Adrenal gland (tissue), 5 donors: ENCODE measurements around the gene ID2.

ENCODE experiments used
- POLR2A ChIP-seq, 2 donors: fragments of 450-650 bp; IDR thresholded peaks; one replicate each; pipeline ENCODE4 v1.6.1; 2017; ENCODE audit warnings: antibody characterized with exemption in 2 of 2, mild to moderate bottlenecking in 2 of 2, moderate library complexity in 1 of 2
- TF ChIP-seq, protein P1 (sequence below), 6 experiments: fragments of 450-650 bp in 4 of 6; fragments of 200-600 bp in 2 of 6; sonication (generic) in 1 of 6; IDR thresholded peaks; 1 replicate in 5 of 6; 2 replicates in 1 of 6; pipeline versions ENCODE4 v1.5.1 to v1.8.0; 2016 to 2021; ENCODE audit warnings: antibody characterized with exemption in 6 of 6, mild to moderate bottlenecking in 2 of 6, moderate library complexity in 1 of 6
- donor health status: DM: no; HTN: no; CAD: no.

DNA sequence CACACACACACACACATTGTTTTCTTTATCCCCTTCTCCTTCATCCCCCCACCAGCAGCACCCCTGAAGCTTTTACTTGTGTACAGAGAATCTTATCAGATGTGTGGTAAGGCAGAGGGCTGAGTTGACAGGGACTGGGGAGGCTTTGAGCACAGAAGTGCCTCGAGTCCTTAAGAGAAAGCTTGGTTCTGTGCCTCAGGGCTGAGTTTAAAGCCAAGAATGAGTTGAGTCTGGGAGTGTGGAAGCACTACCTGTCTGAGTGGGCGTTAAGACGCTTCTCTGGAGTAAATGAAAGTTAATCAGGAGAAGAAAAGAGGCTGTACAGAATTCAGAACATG lies 2.7 kb downstream of the ID2 start:
- TF ChIP-seq, protein P1, sequence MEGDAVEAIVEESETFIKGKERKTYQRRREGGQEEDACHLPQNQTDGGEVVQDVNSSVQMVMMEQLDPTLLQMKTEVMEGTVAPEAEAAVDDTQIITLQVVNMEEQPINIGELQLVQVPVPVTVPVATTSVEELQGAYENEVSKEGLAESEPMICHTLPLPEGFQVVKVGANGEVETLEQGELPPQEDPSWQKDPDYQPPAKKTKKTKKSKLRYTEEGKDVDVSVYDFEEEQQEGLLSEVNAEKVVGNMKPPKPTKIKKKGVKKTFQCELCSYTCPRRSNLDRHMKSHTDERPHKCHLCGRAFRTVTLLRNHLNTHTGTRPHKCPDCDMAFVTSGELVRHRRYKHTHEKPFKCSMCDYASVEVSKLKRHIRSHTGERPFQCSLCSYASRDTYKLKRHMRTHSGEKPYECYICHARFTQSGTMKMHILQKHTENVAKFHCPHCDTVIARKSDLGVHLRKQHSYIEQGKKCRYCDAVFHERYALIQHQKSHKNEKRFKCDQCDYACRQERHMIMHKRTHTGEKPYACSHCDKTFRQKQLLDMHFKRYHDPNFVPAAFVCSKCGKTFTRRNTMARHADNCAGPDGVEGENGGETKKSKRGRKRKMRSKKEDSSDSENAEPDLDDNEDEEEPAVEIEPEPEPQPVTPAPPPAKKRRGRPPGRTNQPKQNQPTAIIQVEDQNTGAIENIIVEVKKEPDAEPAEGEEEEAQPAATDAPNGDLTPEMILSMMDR (IDR thresholded peaks at IDR 0.05), result no peak
- peak in 1 of 2 donors; percentile 15 for TF ChIP-seq POLR2A (IDR thresholded peaks at IDR 0.05)
